ENCODE data around the gene MATN1.

MATN1 gene

DNA sequence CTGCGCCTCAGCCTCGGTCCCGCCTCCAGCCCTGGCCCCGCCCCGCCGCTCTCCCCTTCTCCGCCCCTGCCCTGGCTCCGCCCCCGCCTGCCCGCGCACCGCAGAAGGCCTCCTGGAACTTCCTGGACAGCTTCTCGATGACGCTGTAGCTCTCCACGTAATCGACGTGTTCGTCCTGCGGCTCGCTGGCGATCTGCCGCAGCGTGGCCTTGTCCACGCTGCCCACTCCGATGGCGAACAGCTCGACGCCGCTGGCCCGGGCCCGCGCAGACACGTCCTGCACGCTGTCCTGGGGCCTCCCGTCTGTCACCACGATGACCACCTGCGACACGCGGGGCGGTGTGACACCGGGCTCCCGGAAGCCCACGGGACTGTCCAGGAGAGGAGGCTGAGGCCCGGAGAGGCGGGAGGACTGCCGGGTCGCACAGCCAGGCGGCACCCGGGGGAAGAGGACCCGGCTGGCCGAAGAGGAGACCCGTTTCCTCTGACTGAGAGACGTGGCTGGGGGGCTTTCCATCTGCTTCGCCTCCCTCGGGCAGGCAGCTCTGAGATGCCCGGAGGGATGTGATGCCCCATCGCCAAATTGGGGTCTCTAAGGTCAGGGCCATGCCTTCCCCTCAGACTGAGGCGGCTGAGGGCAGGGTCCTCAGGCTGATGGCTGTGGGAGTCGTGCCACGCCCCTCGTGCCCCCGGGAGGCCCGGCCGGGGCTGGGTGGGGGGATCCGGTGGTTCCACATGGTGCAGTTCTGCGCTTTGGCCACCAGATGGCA, 4.6 kb downstream of the MATN1 start:
- peak; percentile 76 to 78 for DNase-seq (ENCODE audit: low read depth in 1 of 2, low spot score in 1 of 2)

DNA sequence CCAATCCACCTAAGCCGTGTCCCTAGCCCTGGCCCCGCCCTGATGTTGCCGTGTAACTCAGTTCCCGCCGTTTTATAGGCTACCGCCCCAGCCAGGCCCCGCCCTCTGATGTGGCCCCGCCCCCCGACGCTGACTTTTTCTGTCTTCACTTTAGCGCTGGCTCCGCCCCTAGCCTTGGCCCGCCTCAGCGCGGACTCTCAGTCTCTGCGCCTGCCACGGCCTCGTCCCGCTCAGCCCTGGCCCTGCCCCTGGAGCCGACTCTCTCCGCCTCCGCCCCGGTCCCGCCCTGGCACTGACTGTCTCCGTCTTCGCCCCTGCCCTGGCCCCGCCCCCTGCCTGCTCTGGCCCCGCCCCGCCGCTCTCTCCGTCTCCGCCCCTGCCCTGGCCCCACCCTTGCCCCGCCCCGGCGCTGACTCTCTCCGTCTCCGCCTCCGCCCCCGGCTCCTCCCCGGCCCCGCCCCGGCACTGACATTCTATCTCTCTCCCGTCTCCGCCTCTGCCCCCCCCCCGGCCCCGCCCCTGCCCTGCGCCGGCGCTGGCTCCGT, 5.2 kb downstream of the MATN1 start:
- DNase-seq (ENCODE audit: low read depth in 1 of 2, low spot score in 1 of 2) = peak; percentile 99 to 100

DNA sequence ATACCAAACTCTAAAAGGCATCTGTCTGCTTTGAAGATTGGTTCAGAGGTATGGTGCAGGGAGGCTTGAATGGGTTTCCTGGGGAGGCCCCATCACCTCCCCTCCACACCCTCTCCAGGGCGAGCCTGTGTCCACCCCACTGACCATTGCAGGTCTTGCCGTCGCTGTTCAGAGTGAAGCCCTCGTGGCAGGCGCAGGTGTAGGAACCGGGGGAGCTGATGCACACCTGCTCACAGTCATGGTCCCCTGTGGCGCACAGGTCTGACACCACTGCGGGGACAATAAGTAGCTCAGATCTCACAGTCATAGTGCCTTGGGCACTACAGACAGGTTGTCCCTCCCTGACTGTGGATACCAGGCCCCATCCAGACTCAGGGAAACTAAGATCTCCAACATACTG, 6.7 kb downstream of the MATN1 start:
- DNase-seq (ENCODE audit: low read depth in 1 of 2, low spot score in 1 of 2) = no peak

DNA sequence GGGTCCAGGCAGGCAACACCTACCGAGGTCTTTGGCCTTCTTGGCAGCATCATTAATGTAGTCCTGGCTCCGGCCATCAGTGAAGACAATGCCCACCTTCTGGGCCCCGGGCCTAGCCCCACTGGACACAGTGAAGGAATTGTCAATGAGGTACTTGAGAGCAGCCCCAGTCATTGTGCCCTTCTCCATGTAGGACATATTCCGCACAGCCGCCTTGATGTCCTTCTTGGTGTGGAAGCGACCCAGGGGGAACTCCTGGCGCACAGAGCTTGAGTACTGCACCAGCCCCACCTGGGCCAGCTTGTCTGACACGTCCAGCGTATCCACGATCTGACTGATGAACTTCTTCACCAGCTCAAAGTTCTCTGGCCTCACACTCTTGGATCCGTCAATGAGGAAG, 7.5 kb downstream of the MATN1 start:
- no peak for DNase-seq (ENCODE audit: low read depth in 1 of 2, low spot score in 1 of 2)

DNA sequence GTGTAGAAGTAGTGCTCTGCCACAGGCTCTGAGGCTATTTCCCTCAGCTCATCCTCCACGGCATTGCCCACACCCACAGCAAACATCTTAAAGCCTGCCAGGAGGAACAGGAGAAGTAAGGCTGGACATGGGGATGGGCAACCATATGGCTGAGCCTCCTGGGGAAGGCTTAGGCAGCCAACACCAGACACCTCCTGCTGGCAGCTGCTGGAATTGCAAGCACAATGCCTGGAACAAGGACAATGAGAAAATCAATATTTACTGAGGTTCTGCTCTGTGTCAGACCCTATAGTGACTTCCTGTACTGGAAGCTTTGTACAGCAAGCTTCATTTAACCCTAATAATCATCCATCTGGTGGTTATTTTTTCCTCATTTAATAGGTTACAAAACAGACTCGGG, 8.2 kb downstream of the MATN1 start:
- DNase-seq (ENCODE audit: low read depth in 1 of 2, low spot score in 1 of 2) = no peak

DNA sequence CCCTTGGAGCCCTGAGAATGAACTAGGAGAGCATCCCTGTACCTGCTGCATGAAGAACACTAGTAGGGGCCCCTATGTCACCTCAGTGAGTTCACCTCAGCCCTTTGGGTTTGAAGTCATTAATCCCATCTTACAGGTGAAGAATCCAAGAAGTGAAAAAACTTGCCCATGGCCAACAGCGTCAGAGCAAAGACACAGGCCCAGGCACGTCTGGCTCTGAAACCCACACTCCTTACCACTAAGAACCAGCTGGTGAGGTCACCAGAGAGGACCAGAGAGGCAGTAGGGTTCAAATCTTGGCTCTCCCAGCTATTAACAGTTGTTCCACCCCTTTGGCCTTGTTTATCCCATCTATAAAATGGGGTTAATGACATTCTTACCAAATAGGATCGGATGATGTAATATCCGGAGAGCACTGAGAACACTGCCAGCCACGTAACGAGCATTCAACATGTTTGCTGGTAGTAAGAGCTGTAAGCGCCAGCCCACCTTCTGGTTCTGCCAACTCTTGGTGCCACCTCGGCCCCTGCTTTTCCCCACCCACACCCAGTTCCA, 8.8 kb downstream of the MATN1 start:
- no peak for DNase-seq (ENCODE audit: low read depth in 1 of 2, low spot score in 1 of 2)

DNA sequence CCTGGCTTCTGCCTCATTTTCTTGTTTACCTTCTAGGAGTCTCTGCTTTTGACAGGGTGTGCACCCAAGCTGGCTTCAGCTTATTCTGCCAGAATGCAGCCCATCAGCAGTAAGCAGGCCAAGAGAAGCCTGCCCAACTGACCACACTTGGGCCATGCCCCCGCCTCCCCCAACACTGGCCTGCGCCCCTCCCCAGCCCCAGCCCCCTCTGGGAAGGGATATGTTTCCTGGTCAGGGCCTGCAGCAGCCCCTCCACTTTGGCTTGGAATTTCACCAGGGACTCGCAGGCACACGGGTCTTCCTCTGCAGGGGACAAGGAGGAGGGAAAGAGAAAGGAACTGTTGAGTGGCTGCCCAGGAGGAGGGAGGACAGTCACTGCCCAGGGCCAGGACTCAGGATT, 9.4 kb downstream of the MATN1 start:
- no peak for DNase-seq (ENCODE audit: low read depth in 1 of 2, low spot score in 1 of 2)

DNA sequence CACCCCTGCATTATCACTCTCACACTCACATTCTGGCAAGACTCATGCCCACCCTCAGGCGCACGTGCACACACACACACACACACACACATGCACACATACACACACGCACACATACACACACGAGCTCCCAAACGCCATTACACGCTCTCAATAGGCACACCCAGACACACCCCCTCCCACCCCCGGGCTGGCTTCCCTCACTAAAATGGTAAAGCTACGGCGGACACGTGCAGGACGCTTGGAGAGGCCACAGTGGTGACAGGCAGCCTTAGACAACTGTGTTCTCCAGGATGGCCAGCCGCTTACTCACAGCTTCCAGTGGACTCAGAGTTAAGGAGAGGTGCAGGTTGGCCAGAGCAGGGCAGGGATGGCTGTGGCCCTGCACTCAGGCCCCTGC, 10.1 kb downstream of the MATN1 start:
- no peak for DNase-seq (ENCODE audit: low read depth in 1 of 2, low spot score in 1 of 2)

DNA sequence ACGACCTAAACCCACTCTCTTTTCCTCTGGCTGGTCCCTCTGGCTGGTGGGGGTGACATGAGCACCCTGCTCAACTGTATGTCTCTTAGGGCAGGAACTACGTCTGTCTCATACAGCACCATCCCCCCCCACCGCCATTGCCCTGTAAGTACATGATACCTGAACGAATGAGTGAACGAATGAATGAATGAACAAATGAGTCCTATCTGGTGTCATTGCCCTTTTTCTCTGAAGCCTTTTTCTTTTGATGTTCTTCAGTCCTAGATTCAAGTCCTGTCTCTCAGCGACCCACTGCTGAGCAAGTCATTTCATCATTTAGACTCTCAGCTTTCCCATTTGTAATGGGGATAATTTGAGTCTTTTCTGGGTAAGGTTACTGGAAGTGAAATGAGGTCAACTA, 10.8 kb downstream of the MATN1 start:
- DNase-seq (ENCODE audit: low read depth in 1 of 2, low spot score in 1 of 2) = no peak

DNA sequence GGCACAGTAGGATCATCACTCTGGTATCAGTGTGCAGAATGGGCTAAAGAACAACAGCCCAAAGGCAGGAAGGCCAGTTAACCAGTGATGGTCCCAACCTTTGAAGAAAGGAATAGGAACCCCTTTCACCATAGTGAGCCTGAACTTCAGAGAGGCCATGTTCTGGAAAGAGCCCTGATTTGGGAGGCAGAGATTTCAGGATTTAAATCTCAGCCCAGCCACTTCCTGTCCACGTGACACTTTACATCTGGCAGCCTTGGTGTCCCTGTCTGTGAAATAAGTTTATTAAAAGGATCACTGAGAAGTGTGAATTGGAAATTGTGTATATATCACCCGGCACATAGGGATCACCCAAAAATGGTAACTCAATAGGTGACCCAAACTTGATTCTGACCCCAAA, 13.0 kb downstream of the MATN1 start:
- DNase-seq (ENCODE audit: low read depth in 1 of 2, low spot score in 1 of 2) = no peak

DNA sequence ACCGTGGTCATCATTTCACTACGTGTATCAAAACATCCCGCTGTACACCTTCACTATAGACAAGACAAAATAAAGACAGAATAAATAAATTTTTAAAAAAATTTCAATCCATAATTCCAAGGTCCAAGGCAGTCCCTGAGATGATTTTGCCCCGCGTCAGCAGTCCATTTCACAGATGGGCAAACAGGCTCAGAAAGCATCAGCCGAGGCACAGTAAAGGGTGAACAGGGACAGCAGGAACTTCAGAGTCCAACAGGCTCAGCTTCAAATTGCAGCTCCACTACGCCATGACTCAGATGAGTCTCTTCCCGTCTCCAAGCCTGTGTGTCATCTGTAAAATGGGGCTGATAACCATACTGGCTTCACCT, 15.0 kb downstream of the MATN1 start:
- DNase-seq (ENCODE audit: low read depth in 1 of 2, low spot score in 1 of 2) = no peak

DNA sequence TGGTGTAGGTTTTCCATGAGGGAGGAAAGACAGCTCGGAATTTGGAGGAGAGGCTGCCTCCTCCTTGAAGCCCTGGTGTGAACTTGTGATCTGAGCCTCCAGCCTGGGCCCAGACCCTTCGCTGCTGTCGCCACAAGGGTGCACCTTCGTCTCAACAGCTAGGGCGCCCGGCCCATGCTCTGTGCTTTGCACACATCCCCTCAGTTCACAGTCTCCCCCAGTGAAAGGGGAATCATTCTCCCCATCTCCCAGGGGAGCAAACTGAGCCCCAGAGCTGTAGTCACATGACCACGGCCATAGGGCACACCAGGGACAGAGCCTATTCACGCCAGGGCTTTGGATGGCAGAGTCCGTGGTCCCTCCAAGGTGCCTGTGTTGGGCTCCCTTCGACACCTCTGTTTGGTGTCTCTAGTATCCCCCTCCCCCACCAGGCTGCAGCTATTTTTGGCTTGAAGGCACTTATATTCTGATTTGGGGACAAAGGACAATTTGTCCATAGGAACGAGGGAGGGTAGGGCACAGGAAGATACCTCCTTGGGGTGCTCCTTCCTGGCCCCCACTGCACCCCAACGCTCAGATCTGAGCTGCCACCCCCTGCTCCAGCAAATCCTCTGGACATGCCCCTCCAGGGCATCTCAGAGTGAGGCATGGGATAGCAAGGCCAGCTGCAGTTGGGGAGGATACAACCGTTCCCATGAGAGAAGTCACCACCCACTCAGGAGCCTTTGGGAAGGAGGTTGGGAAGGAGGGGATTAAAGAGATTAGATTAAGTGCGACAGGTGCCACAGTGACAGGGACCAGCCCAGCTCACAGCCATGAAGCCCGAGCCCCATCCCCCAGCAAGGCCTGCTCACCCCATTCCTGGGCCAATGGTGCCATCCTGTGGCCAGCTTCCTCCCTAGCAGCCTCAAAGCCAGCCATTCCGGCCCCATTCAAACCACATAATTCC, 15.7 kb downstream of the MATN1 start:
- DNase-seq (ENCODE audit: low read depth in 1 of 2, low spot score in 1 of 2) = peak in 1 of 2 donors; percentile 46

DNA sequence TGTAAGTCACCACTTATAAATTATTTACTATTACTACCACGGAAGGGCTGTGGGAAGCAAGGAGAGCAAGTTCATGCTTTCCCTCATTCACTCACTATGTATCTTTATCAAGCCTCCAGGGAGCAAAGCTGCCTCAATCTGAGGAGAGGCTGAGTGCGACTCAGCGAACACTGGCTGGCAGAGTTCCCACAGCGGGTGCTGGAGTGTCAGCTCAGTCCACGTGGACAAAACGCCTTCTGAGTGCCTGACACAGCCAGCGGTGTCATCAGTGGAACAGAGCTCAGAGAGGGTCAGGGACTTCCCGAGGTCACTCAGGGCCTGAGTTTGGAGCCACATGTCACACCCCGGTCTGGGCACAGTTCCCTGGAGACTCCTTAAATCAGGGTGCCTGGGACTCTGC, 16.9 kb downstream of the MATN1 start:
- no peak for DNase-seq (ENCODE audit: low read depth in 1 of 2, low spot score in 1 of 2)

DNA sequence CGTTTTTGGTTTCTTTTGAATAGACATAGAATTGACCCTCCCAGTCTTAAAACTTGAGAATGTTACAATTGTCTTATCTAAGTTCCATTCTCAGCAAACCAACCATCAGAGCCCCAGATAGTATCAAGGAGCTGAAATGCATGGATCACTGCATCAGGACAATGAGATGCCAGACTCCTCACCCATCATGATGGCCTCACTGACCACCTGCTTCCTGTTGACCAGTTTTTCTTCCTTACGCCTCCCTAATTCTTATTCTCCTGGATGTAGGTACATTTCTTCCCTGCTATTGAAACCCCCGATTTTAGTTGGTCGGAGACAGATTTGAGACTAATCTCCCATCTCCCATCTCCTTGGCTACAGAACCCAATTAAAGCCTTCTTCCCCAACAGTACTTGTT, 17.7 kb downstream of the MATN1 start:
- DNase-seq (ENCODE audit: low read depth in 1 of 2, low spot score in 1 of 2) = no peak

DNA sequence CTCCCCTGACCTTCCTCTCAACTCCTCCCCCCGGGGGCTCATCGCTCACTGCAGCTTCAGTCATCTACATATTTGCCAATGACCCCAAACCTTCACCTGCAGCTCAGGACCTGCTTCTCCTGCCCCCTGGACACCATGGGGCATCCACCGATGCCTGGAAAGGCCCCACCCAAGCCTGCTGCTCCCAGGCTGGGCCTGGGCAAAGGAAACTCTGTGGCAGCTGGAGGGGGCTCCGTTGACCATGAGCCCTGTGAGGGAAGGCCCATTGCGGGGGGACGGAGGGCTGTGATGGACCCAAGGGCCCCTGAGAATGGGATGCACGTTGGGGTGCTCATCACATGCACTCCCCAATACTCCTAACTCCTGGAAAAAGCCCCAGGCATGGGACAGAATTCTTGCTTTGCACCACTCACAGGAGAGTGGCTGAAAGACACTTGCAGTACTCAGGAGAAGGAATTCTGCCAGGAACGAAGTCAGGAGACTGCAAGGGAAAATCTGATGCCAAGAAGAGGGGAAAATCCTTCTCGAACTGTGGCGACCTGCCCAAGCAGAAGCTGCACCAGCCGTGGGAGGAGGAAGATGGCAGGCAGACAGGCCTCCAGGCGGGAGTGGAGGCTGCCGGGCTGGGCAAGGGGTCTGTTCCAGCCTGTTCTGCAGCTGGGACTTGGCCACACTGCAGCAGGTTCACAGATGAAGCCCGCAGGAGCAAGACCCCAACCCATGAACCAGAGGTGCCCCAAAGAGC, 18.4 kb downstream of the MATN1 start:
- no peak for DNase-seq (ENCODE audit: low read depth in 1 of 2, low spot score in 1 of 2)

DNA sequence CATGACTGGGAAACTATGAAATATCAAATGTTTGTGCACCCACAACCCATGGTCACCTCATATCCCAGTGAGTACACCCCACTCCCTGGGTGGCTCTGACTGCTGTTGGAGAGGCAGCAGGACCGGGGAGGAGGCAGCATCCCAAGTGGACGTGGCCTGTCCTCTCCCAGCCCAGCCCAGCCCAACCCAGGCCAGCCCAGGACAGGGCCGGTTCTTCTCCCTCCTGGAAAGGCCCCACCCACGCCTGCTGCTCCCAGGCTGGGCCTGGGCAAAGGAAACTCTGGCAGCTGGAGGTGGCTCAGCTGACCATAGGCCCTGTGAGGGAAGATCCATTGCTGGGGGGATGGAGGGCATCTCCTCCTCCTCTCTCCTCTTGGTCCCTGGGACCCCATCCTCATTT, 19.1 kb downstream of the MATN1 start:
- no peak for DNase-seq (ENCODE audit: low read depth in 1 of 2, low spot score in 1 of 2)

DNA sequence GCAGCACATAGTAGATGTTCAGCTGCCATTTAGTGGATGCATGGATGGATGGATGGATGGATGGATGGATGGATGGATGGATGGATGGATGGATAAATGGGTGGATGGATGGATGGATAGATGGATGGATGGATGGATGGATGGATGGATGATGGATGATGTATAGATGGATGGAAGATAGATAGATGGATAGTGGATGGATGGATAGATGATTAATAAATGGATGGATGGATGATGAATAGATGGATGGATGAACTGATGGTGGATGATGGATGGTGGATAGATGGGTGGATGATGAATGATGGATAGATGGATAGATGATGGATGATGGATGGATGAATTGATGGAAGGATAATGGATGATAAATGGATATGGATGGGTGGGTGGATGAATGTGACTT, 20.6 kb downstream of the MATN1 start:
- no peak for DNase-seq (ENCODE audit: low read depth in 1 of 2, low spot score in 1 of 2)

DNA sequence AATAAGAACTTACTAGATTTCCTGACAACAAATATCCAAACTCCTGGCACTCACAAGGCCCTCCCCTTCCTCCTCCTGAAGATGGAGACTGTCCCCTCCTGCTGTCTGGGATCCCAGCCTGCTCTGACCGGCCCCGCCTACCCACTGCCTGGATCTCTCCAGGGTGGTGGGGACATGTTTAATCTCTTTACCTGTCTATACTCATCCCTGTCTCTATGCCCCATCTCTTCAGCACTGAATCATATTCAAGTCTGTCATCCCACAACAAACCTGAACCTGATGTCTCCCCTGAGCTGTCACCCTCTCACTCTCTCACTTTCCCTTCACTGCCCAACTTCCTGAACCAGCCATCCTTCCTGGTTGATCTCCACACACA, 22.1 kb downstream of the MATN1 start:
- DNase-seq (ENCODE audit: low read depth in 1 of 2, low spot score in 1 of 2) = no peak

DNA sequence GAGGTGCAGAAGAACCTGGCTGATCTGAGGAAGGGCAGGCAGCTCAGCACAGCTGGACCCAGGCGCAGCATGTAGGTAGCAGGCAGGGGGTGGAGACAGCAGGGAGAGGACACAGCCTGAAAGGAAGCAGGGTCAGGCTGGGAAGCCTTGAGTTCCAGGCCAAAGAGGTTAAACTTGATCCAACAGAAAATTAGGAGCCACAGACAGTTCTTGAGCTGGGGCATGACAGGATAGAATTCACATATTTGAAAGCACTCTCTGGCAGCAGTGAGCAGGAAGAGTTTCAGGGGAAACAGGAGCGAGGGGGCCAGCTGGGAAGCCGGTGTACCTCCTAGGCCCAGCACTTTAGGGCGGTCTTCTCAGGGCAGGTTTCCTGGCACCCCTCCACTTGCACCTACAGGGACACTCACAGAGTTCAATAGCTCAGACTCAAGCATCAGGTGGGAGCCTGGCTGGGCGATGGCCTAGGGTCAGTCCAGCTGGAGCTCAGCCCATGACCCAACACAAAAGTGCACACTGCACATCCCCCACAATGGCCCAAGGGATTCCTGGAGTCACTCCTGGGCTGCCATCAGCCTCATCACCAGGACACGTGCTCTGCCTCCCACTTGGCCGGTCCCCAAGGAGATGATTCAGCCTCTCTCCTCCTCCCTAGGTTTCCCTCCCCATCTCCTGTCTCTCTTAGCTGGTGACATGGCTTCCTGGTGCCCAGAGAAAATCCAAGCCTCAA, 22.7 kb downstream of the MATN1 start:
- DNase-seq (ENCODE audit: low read depth in 1 of 2, low spot score in 1 of 2) = no peak

DNA sequence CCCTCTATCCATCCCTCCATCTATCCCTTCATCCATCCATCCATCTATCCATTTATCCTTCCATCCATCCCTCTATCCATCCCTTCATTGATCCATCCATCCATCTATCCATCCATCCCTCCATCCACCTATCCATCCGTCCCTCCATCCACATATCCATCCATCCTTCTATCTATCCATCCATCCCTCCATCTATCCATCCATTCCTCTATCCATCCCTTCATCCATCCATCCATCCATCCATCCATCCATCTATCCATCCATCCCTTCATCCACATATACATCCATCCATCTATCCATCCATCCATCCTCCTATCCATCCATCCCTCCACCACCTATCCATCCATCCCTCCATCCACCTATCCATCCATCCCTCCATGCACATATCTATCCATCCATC, 23.6 kb downstream of the MATN1 start:
- DNase-seq (ENCODE audit: low read depth in 1 of 2, low spot score in 1 of 2) = no peak
